ENCODE measurements around the gene SH3RF1. TPM values are rescaled to one million over a fixed set of nuclear protein-coding genes. Genes with fewer than 3 reads are reported as not detected.
"Not testable (repeated sequence)": the region's sequence is repeated elsewhere in the genome, so short reads cannot be mapped to it uniquely, and the experiment has no call there.

The SH3RF1 gene
- total RNA-seq, 3 donors from 2014 or later, result 45.3 to 82.3 (median 65.5) TPM

GRCh38 chr4:169184686-169185085 is 86.1 kb downstream of the SH3RF1 start:
- DNase-seq (no peak), ATAC-seq (no peak)
- TF ChIP-seq CTCF (IDR thresholded peaks at IDR 0.05), result no peak
- Histone ChIP-seq H3K4me3 (no peak overlapping the region), H3K4me1 (ENCODE audit: low read depth) (peaks cover 4% of the 10 kb centered on the region), H3K9me3 (no peaks in the 10 kb centered on the region), H3K36me3 (ENCODE audit: low read depth) (no peaks in the 10 kb centered on the region)
- intact Hi-C loops (cut with DNase I, micrococcal nuclease), result no loop called here

GRCh38 chr4:169184236-169184635 is 86.5 kb downstream of the SH3RF1 start:
- no peak for DNase-seq
- no peak overlapping the region for H3K4me3 ChIP-seq
- ATAC-seq, result no peak
- no peak for TF ChIP-seq CTCF (IDR thresholded peaks at IDR 0.05)
- H3K36me3 ChIP-seq (ENCODE audit: low read depth), result no peaks in the 10 kb centered on the region
- no peaks in the 10 kb centered on the region for H3K9me3 ChIP-seq
- intact Hi-C loops (cut with DNase I, micrococcal nuclease), result no loop called here
- peaks cover 4% of the 10 kb centered on the region for H3K4me1 ChIP-seq (ENCODE audit: low read depth)

GRCh38 chr4:169183581-169183980 is 87.2 kb downstream of the SH3RF1 start:
- Histone ChIP-seq H3K4me3 (no peak overlapping the region), H3K9me3 (no peaks in the 10 kb centered on the region), H3K4me1 (ENCODE audit: low read depth) (peaks cover 4% of the 10 kb centered on the region), H3K36me3 (ENCODE audit: low read depth) (no peaks in the 10 kb centered on the region)
- TF ChIP-seq CTCF (IDR thresholded peaks at IDR 0.05), result no peak
- no peak for DNase-seq
- intact Hi-C loops (cut with DNase I, micrococcal nuclease), result no loop called here
- peak; percentile 40 for ATAC-seq

- no peak for TF ChIP-seq CTCF (IDR thresholded peaks at IDR 0.05)
- intact Hi-C loops (cut with DNase I, micrococcal nuclease), result no loop called here
- Histone ChIP-seq H3K4me1 (ENCODE audit: low read depth) (peaks cover 4% of the 10 kb centered on the region), H3K9me3 (no peaks in the 10 kb centered on the region), H3K4me3 (no peak overlapping the region), H3K36me3 (ENCODE audit: low read depth) (no peaks in the 10 kb centered on the region)
- ATAC-seq (peak; percentile 67), DNase-seq (no peak)
Measured at GRCh38 chr4:169179609-169180521, 90.9 kb downstream of the SH3RF1 start.

- intact Hi-C loops (cut with DNase I, micrococcal nuclease); H3K9me3 ChIP-seq; DNase-seq; H3K4me1 ChIP-seq (ENCODE audit: low read depth); ATAC-seq; H3K36me3 ChIP-seq (ENCODE audit: low read depth); H3K4me3 ChIP-seq: not testable (repeated sequence)
Measured at GRCh38 chr4:169178092-169178491, 92.7 kb downstream of the SH3RF1 start.

- no peak for DNase-seq
- ATAC-seq, result no peak
- no peak for TF ChIP-seq CTCF (IDR thresholded peaks at IDR 0.05)
- Histone ChIP-seq H3K36me3 (ENCODE audit: low read depth) (no peaks in the 10 kb centered on the region), H3K4me1 (ENCODE audit: low read depth) (no peaks in the 10 kb centered on the region), H3K4me3 (no peak overlapping the region), H3K9me3 (no peaks in the 10 kb centered on the region)
- intact Hi-C loops (cut with DNase I, micrococcal nuclease), result no loop called here
Measured at GRCh38 chr4:169175476-169175875, 95.3 kb downstream of the SH3RF1 start.
